SK-N-SH (cell line): ENCODE measurements around the gene POU2AF2. TPM values are rescaled to one million over a fixed set of nuclear protein-coding genes. Genes with fewer than 3 reads are reported as not detected.

ENCODE experiments used
- CTCF ChIA-PET: fragments of 300-600, 350-600 bp; formaldehyde crosslinking; extraction: SDS; loops from one replicate; lab custom pipeline; 2021; lab: Yijun Ruan, JAX
- POLR2A ChIA-PET: fragments of 350-600 bp; sonication (Branson Sonifier 250); formaldehyde crosslinking; extraction: SDS; loops from one replicate; lab custom pipeline; 2020; ENCODE audit warnings: antibody characterized with exemption, inconsistent platforms; lab: Yijun Ruan, JAX
- DNase-seq: peaks from one replicate; pipeline ENCODE4 v3.0.0; 2012
- H2AFZ ChIP-seq: fragments of 200-600 bp; sonication (generic); 2 replicates; pipeline ENCODE4 v1.8.1; 2016; ENCODE audit warnings: antibody characterized with exemption, mild to moderate bottlenecking, low read depth
- H3F3A ChIP-seq: fragments of 200-600 bp; sonication (generic); replicated peaks from 2 replicates; pipeline ENCODE3; 2016; ENCODE audit warnings: antibody characterized with exemption, mild to moderate bottlenecking; ENCODE audit not compliant: insufficient read depth
- H3K27ac ChIP-seq, 2 experiments: fragments of 200-500 bp in 1 of 2; fragments of 200-600 bp in 1 of 2; sonication (Bioruptor generic) in 1 of 2; sonication (generic), shearing (Covaris generic) in 1 of 2; 2 replicates each; pipeline versions ENCODE4 v1.5.1 to v1.6.1; 2014 to 2016; ENCODE audit warnings: low read depth in 2 of 2, inconsistent platforms in 1 of 2, low read length in 1 of 2, mild to moderate bottlenecking in 1 of 2, mixed read lengths in 1 of 2
- H3K27me3 ChIP-seq: fragments of 200-600 bp; sonication (generic), shearing (Covaris generic); 2 replicates; pipeline ENCODE4 v1.6.1; 2016; ENCODE audit warnings: mixed run types; ENCODE audit not compliant: insufficient read depth
- H3K36me3 ChIP-seq, 2 experiments: fragments of 200-500 bp in 1 of 2; fragments of 200-600 bp in 1 of 2; sonication (Bioruptor generic) in 1 of 2; sonication (generic) in 1 of 2; replicated peaks in 1 of 2; 2 replicates each; pipeline versions ENCODE3 to v1.5.1; 2014 to 2016; ENCODE audit warnings: low read length in 1 of 2, mild to moderate bottlenecking in 1 of 2; ENCODE audit not compliant: insufficient read depth in 2 of 2, control insufficient read depth in 1 of 2
- H3K4me1 ChIP-seq, 2 experiments: fragments of 200-500 bp in 1 of 2; fragments of 200-600 bp in 1 of 2; sonication (Bioruptor generic) in 1 of 2; sonication (generic), shearing (Covaris generic) in 1 of 2; 2 replicates each; pipeline versions ENCODE4 v1.5.1 to v1.6.1; 2014 to 2016; ENCODE audit warnings: low read depth in 1 of 2, low read length in 1 of 2, mixed run types in 1 of 2; ENCODE audit not compliant: insufficient read depth in 2 of 2, control insufficient read depth in 1 of 2
- H3K4me2 ChIP-seq: fragments of 200-600 bp; sonication (generic), shearing (Covaris generic); 2 replicates; pipeline ENCODE4 v1.6.1; 2017; ENCODE audit warnings: mixed run types
- H3K4me3 ChIP-seq, 2 experiments: fragments of 200-500 bp in 1 of 2; fragments of 200-600 bp in 1 of 2; sonication (Bioruptor generic) in 1 of 2; sonication (generic), shearing (Covaris generic) in 1 of 2; 2 replicates each; pipeline versions ENCODE4 v1.5.1 to v1.8.1; 2014 to 2016; ENCODE audit warnings: low read depth in 2 of 2, inconsistent platforms in 1 of 2, low read length in 1 of 2, mild to moderate bottlenecking in 1 of 2, mixed read lengths in 1 of 2, moderate library complexity in 1 of 2
- H3K79me2 ChIP-seq: fragments of 200-600 bp; sonication (generic); 2 replicates; pipeline ENCODE4 v1.8.1; 2017; ENCODE audit warnings: mild to moderate bottlenecking; ENCODE audit not compliant: insufficient read depth
- H3K9ac ChIP-seq: fragments of 200-600 bp; sonication (generic); 2 replicates; pipeline ENCODE4 v1.6.1; 2017; ENCODE audit warnings: mixed run types
- H3K9me2 ChIP-seq: fragments of 200-600 bp; sonication (generic); 2 replicates; pipeline ENCODE4 v1.6.1; 2017; ENCODE audit warnings: mixed run types
- H3K9me3 ChIP-seq: fragments of 200-600 bp; sonication (generic); 2 replicates; pipeline ENCODE4 v1.6.1; 2017; ENCODE audit warnings: mixed run types, mild to moderate bottlenecking, moderate library complexity
- H4K20me1 ChIP-seq: fragments of 200-600 bp; sonication (generic); 2 replicates; pipeline ENCODE4 v1.6.1; 2017; ENCODE audit warnings: mild to moderate bottlenecking, mixed run types; ENCODE audit not compliant: insufficient read depth
- FOXM1 ChIP-seq: IDR thresholded peaks from 2 replicates; pipeline ENCODE4 v1.4.0; 2012; ENCODE audit warnings: low read depth, mild to moderate bottlenecking
- GABPA ChIP-seq: IDR thresholded peaks from 2 replicates; pipeline ENCODE4 v1.4.0; 2012; ENCODE audit warnings: low read depth, mild to moderate bottlenecking
- JUND ChIP-seq: IDR thresholded peaks from 2 replicates; pipeline ENCODE4 v1.4.0; 2012
- MEF2A ChIP-seq: IDR thresholded peaks from 2 replicates; pipeline ENCODE4 v1.4.0; 2012; ENCODE audit warnings: low read depth, borderline replicate concordance
- POLR2AphosphoS5 ChIP-seq: IDR thresholded peaks from 2 replicates; pipeline ENCODE4 v1.6.1; 2012; ENCODE audit warnings: low read depth, low read length
- RAD21 ChIP-seq: IDR thresholded peaks from 2 replicates; pipeline ENCODE4 v1.6.1; 2012; ENCODE audit warnings: mild to moderate bottlenecking, low read length
- RFX5 ChIP-seq: IDR thresholded peaks from 2 replicates; pipeline ENCODE4 v1.6.1; 2012; ENCODE audit warnings: mild to moderate bottlenecking, improper control_type of control experiment, low read length
- RXRA ChIP-seq: IDR thresholded peaks from 2 replicates; pipeline ENCODE4 v1.4.0; 2012; ENCODE audit warnings: low read depth, mild to moderate bottlenecking, borderline replicate concordance
- SIN3A ChIP-seq: IDR thresholded peaks from 2 replicates; pipeline ENCODE4 v1.6.1; 2012; ENCODE audit warnings: low read depth, mild to moderate bottlenecking, low read length, moderate library complexity, borderline replicate concordance
- SMC3 ChIP-seq: IDR thresholded peaks from 2 replicates; pipeline ENCODE4 v1.6.1; 2012; ENCODE audit warnings: low read depth, low read length, improper control_type of control experiment
- TAF1 ChIP-seq: IDR thresholded peaks from 2 replicates; pipeline ENCODE4 v1.6.1; 2012; ENCODE audit warnings: low read depth, mild to moderate bottlenecking, low read length, moderate library complexity, borderline replicate concordance
- TCF12 ChIP-seq: IDR thresholded peaks from 2 replicates; pipeline ENCODE4 v1.4.0; 2012
- WGBS: methylation state at CpG from one replicate; pipeline ENCODE4 v1.1.6; 2017; ENCODE audit warnings: low lambda C conversion rate; 5-methylcytosine and 5-hydroxymethylcytosine counted together
- polyA plus RNA-seq, 3 experiments: library from polyadenylated mRNA; depleted of rRNA; stranded (reverse); fragments of >200 nt; gene quantifications; 2 replicates each; pipeline ENCODE4 v1.2.3, GENCODE V29; 2012
- TF ChIP-seq, protein P1 (sequence below): IDR thresholded peaks from 2 replicates; pipeline ENCODE4 v1.6.1; 2012; ENCODE audit warnings: mild to moderate bottlenecking, low read depth, low read length, moderate library complexity
- TF ChIP-seq, protein P2 (sequence below): IDR thresholded peaks from 2 replicates; pipeline ENCODE4 v1.4.0; 2012; ENCODE audit warnings: low read depth, borderline replicate concordance
- TF ChIP-seq, protein P3 (sequence below): fragments of 200-600 bp; sonication (generic); IDR thresholded peaks from 2 replicates; pipeline ENCODE4 v1.6.1; 2017; ENCODE audit warnings: antibody characterized with exemption, mild to moderate bottlenecking, moderate library complexity

The POU2AF2 gene
- polyA plus RNA-seq, 1 of the 3 experiments (the other 2 are of a cell fraction): 0.15 TPM

DNA sequence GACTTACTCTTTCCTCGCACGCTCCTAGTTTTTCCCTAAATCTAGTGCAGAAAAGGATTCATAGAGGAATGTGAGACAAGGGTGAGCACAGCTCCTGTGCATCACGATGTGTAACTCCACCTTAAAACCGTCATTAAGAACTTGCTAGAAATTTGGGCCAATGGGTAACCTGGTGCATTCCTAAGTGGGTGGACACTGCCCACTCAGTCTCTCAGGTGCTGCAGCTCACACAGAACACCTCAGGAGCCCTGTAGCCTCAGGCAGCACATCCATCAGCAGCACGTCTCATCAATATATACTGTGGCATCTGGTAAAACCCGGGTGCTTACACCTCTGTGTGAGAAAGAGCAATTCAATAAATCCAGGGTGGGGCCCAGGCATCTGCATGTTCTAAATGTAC, 65.2 kb downstream of the POU2AF2 start:
- Histone ChIP-seq H3K9ac (no peak overlapping the region), H3F3A (no peaks in the 10 kb centered on the region), H3K27me3 (peaks cover 16% of the 10 kb centered on the region; the same call in 1 of the 2 replicates), H3K4me1 (peaks cover 0 to 4% of the 10 kb centered on the region in 2 experiments; a peak in 1 of 4 replicates), H4K20me1 (no peaks in the 10 kb centered on the region), H3K27ac (no peak overlapping the region), H3K36me3 (no peaks in the 10 kb centered on the region), H3K9me3 (no peaks in the 10 kb centered on the region), H2AFZ (no peak overlapping the region), H3K9me2 (no peaks in the 10 kb centered on the region), H3K4me2 (no peak overlapping the region), H3K79me2 (no peaks in the 10 kb centered on the region), H3K4me3 (no peak overlapping the region)
- DNase-seq: no peak
- POLR2A ChIA-PET: no interaction called here
- CTCF ChIA-PET: interaction anchor here (1.0 to 4.8 kb wide), 3 partner anchors 12 to 118 kb away, joined by 4 to 22 read pairs (median 4); partner anchors contain the start of gene POU2AF3
- 57% methylated on average over 6 of the region's 6 CpGs for WGBS
- TF ChIP-seq FOXM1 (no peak), RXRA (no peak), RFX5 (no peak), RAD21 (no peak), GABPA (no peak), JUND (no peak), SIN3A (no peak), TAF1 (no peak), MEF2A (no peak), TCF12 (no peak), POLR2AphosphoS5 (no peak), SMC3 (no peak)
- TF ChIP-seq, protein P1, sequence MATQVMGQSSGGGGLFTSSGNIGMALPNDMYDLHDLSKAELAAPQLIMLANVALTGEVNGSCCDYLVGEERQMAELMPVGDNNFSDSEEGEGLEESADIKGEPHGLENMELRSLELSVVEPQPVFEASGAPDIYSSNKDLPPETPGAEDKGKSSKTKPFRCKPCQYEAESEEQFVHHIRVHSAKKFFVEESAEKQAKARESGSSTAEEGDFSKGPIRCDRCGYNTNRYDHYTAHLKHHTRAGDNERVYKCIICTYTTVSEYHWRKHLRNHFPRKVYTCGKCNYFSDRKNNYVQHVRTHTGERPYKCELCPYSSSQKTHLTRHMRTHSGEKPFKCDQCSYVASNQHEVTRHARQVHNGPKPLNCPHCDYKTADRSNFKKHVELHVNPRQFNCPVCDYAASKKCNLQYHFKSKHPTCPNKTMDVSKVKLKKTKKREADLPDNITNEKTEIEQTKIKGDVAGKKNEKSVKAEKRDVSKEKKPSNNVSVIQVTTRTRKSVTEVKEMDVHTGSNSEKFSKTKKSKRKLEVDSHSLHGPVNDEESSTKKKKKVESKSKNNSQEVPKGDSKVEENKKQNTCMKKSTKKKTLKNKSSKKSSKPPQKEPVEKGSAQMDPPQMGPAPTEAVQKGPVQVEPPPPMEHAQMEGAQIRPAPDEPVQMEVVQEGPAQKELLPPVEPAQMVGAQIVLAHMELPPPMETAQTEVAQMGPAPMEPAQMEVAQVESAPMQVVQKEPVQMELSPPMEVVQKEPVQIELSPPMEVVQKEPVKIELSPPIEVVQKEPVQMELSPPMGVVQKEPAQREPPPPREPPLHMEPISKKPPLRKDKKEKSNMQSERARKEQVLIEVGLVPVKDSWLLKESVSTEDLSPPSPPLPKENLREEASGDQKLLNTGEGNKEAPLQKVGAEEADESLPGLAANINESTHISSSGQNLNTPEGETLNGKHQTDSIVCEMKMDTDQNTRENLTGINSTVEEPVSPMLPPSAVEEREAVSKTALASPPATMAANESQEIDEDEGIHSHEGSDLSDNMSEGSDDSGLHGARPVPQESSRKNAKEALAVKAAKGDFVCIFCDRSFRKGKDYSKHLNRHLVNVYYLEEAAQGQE: no peak
- TF ChIP-seq, protein P2, sequence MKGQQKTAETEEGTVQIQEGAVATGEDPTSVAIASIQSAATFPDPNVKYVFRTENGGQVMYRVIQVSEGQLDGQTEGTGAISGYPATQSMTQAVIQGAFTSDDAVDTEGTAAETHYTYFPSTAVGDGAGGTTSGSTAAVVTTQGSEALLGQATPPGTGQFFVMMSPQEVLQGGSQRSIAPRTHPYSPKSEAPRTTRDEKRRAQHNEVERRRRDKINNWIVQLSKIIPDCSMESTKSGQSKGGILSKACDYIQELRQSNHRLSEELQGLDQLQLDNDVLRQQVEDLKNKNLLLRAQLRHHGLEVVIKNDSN: no peak
- TF ChIP-seq, protein P3, sequence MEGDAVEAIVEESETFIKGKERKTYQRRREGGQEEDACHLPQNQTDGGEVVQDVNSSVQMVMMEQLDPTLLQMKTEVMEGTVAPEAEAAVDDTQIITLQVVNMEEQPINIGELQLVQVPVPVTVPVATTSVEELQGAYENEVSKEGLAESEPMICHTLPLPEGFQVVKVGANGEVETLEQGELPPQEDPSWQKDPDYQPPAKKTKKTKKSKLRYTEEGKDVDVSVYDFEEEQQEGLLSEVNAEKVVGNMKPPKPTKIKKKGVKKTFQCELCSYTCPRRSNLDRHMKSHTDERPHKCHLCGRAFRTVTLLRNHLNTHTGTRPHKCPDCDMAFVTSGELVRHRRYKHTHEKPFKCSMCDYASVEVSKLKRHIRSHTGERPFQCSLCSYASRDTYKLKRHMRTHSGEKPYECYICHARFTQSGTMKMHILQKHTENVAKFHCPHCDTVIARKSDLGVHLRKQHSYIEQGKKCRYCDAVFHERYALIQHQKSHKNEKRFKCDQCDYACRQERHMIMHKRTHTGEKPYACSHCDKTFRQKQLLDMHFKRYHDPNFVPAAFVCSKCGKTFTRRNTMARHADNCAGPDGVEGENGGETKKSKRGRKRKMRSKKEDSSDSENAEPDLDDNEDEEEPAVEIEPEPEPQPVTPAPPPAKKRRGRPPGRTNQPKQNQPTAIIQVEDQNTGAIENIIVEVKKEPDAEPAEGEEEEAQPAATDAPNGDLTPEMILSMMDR: no peak
